ENCODE measurements around the gene EPHA8. TPM values are rescaled to one million over a fixed set of nuclear protein-coding genes. Genes with fewer than 3 reads are reported as not detected.

EPHA8 gene
- total RNA-seq, 2 experiments from 2014 or later: not detected

DNA sequence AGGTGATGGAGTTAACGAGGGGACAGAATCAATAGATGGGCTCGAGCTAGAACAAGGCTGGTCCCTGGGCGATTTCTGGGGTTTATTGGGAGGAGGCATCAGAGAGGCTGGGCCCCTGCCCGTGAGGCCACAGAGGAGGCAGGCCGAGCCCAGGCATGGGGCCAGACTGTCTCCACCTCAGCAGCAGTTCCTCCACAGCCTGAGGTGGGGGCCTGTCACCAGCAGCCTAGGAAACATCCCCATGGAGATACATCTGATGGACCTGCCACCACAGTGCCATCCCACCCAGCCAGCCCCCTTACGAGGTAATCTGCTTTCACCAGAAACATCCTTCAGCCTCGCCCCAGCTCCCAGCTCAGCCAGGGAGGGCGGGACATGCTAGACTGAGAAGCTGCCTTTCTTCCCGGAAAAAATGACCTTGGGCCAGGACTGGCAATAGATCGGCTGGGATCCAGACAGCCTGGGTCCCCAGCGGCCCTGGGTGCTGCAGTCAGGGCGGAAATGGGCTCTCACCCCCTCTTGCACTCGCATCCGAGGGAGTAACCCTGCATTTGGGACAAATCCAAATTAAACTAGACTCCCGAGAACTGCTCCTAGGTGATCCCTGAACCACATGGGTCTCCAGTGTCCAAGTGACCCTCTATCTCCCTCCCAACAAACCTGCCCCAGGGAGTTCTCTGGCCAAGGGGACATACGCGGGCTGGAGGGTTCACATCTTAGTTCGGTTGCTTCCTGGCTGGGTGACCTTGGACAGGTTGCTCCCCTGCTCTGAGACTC lies 10.0 kb upstream of the EPHA8 start:
- CTCF ChIA-PET: no interaction called here
- no peaks in the 10 kb centered on the region for H3K9me3 Mint-ChIP-seq (ENCODE audit: low read depth)
- POLR2A ChIA-PET: no interaction called here

DNA sequence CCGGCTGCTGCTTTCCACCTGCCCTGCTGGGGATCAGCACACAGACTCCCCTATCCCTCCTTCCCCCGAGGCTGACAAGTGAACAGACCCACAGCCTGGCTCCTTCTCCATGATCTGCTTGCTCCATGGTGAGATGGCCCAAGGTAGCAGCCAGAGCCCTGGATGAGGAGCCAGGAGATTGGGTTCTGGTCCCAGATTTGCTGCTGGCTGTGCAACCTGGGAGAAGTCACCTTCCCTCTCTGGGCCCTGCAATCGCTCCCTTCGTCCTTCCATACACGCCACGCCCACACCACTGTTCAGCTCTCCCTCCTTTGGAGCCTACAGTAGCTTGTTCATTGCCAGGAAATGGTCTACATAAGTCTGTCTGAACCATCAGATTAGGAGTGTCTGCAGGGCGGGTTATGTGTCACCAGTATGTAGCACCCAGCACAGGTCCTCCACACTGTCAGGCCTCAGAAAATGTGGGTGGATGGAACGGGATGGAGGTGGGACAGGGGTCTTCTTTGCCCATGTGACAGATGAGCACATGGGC lies 9.2 kb upstream of the EPHA8 start:
- ATAC-seq (no peak), DNase-seq (no peak)
- H3K4me1 Mint-ChIP-seq: no peaks in the 10 kb centered on the region
- CTCF ChIA-PET: no interaction called here
- intact Hi-C loops (cut with DNase I, micrococcal nuclease): no loop called here
- peaks cover 35% of the 10 kb centered on the region for H3K27me3 Mint-ChIP-seq
- no peaks in the 10 kb centered on the region for H3K9me3 Mint-ChIP-seq (ENCODE audit: low read depth)
- no peak overlapping the region for H3K27ac Mint-ChIP-seq
- POLR2A ChIA-PET: no interaction called here
- H3K36me3 Mint-ChIP-seq (ENCODE audit: low read depth): no peaks in the 10 kb centered on the region
- no peak overlapping the region for H3K4me3 Mint-ChIP-seq

More for the DNA sequence above, 10.0 kb upstream of the EPHA8 start:
- H3K27ac Mint-ChIP-seq: no peak overlapping the region
- DNase-seq (no peak), ATAC-seq (no peak)
- intact Hi-C loops (cut with DNase I, micrococcal nuclease): no loop called here
- no peaks in the 10 kb centered on the region for H3K36me3 Mint-ChIP-seq (ENCODE audit: low read depth)
- no peak overlapping the region for H3K4me3 Mint-ChIP-seq
- no peaks in the 10 kb centered on the region for H3K4me1 Mint-ChIP-seq
- peaks cover 35% of the 10 kb centered on the region for H3K27me3 Mint-ChIP-seq

DNA sequence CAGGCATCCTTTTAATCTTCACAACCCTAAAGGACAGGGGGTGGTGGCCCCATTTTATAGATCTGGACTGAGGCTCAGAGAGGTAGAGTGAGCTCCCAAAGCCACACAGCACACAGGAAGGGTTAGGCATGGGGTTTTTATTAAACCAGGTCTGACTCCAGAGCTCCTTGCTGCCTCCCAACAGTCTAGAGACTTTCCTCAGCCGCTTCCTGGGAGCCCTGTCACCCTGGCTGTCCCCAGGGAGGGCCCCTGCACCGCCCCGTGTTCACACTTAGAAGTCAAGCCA lies 8.0 kb upstream of the EPHA8 start:
- CTCF ChIA-PET: no interaction called here
- no peaks in the 10 kb centered on the region for H3K4me1 Mint-ChIP-seq
- H3K27me3 Mint-ChIP-seq: peaks cover 40% of the 10 kb centered on the region
- ATAC-seq (no peak), DNase-seq (no peak)
- H3K4me3 Mint-ChIP-seq: no peak overlapping the region
- H3K27ac Mint-ChIP-seq: no peak overlapping the region
- intact Hi-C loops (cut with DNase I, micrococcal nuclease): no loop called here
- H3K36me3 Mint-ChIP-seq (ENCODE audit: low read depth): no peaks in the 10 kb centered on the region
- POLR2A ChIA-PET: no interaction called here
- no peaks in the 10 kb centered on the region for H3K9me3 Mint-ChIP-seq (ENCODE audit: low read depth)

DNA sequence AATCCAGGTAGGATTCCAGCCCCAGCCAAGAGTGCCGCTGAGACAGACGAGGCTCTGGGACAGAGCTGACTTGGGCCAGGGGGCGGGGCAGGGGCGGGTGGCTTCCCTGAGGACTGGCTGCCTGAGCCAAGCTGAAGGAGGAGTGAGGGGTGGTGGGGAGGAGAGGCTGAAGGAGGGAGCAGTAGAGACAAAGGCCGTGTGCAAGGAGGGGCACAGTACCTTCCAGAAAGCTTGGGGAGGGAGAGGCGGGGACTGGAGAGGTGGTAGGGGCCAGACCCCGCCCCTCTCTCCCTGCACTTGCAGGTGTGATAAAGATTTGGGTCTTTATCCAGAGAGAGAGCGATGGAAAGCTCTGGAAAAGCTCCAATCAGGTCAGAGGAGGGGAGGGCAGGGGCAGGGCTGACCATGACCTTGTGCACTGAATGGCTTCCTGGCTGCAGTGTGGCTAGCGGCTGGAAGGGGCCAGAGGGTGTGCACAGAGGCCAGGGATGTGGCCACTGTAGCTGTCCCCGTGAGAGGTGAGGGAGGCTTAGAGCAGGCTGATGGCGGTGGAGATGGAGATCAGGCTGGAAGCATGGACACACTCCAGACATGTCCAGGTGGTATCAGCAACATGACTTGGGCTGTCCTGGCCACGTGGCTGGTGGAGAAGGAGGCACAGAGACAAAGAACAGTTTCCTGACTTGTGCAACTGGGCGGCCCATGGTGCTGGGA lies 6.7 kb upstream of the EPHA8 start:
- H3K27me3 Mint-ChIP-seq: peaks cover 49% of the 10 kb centered on the region
- POLR2A ChIA-PET: no interaction called here
- H3K36me3 Mint-ChIP-seq (ENCODE audit: low read depth): no peaks in the 10 kb centered on the region

DNA sequence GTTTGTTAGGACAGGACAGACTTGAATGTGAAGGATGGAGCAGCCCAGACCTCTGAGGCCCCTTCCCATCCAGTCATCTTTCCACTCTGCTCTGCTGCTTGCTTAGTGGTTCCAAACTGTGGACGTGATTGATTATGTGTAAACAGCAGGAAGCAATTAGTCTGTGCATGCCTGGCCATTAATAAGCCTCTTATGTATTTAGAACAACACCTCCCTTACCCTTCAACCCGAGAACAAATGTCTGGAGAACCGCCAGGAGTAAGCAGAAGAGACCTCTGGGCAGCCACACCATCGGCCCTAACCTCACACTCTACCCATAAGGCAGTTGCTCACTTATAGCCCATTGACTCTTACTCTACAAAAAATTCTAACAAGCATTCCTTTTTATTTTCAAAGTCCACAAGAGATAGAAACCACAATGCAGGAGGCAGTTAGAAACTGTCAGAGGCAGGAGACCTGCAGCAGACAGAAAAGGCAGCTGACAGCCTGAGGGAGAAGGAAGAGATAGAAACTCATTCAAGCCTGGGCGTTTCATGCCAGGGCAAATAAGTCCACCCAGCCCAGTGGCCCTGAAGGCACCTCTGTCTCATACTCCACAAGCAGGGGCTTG lies 5.8 kb upstream of the EPHA8 start:
- Mint-ChIP-seq H3K36me3 (ENCODE audit: low read depth) (no peaks in the 10 kb centered on the region), H3K4me1 (no peaks in the 10 kb centered on the region), H3K27me3 (peaks cover 56% of the 10 kb centered on the region), H3K27ac (no peak overlapping the region), H3K9me3 (ENCODE audit: low read depth) (no peaks in the 10 kb centered on the region), H3K4me3 (no peak overlapping the region)
- ATAC-seq (no peak), DNase-seq (no peak)
- CTCF ChIA-PET: no interaction called here
- intact Hi-C loops (cut with DNase I, micrococcal nuclease): no loop called here
- POLR2A ChIA-PET: no interaction called here

More for the DNA sequence above, 6.7 kb upstream of the EPHA8 start:
- CTCF ChIA-PET: no interaction called here
- intact Hi-C loops (cut with DNase I, micrococcal nuclease): no loop called here
- no peak for DNase-seq
- Mint-ChIP-seq H3K9me3 (ENCODE audit: low read depth) (no peaks in the 10 kb centered on the region), H3K27ac (no peak overlapping the region), H3K4me3 (no peak overlapping the region), H3K4me1 (no peaks in the 10 kb centered on the region)
- no peak for ATAC-seq

DNA sequence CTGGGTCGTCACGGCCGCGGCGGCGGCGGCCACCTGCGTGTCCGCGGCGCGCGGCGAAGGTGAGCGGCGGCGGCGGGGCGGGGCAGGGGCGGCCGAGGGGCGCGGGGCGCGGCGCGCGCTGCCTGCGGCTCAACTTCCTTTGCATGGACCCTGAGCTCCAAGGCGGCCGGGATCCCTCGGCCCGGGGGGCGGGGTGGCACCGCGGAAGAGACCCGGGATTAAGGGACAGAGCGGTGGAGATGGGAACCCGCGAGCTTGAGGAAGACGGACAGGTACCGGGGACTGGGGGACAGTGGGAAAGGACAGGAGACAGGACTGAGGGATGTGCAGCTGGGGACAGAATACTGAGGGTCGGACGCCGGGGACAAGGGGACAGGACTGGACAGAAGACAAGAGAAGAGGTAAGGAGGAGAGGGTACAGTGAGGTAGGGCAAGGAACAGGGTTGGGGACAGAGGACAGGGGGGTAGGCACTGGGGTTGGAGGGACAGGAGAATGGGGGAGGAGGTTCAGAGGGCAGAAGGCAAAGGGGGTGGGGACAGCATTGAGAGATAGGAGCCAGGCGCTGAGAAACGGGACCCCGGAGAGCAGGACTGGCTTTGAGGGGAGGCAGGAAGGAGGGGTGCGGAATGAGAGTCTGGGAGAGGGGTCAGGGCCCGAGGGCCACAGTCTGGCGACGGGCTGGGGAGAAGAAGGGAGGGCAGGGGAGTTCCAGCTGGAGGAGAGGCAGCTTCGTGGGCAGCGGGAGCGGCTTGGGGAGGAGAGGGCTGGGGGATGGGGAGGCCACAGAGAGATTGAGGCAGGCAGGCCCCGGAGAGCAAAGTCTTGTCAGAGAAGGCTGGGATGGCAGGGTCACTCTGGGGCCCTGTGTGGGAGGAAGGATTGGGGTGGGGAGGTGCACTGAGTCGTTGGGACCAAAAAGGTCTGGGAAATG lies 648 bp downstream of the EPHA8 start:
- Mint-ChIP-seq H3K4me1 (peaks cover 3% of the 10 kb centered on the region), H3K27ac (no peak overlapping the region), H3K9me3 (ENCODE audit: low read depth) (no peaks in the 10 kb centered on the region), H3K27me3 (peaks cover 46% of the 10 kb centered on the region), H3K36me3 (ENCODE audit: low read depth) (no peaks in the 10 kb centered on the region), H3K4me3 (no peak overlapping the region)
- DNase-seq (no peak), ATAC-seq (no peak)
- intact Hi-C loops (cut with DNase I, micrococcal nuclease): no loop called here
- CTCF ChIA-PET: no interaction called here
- POLR2A ChIA-PET: no interaction called here

DNA sequence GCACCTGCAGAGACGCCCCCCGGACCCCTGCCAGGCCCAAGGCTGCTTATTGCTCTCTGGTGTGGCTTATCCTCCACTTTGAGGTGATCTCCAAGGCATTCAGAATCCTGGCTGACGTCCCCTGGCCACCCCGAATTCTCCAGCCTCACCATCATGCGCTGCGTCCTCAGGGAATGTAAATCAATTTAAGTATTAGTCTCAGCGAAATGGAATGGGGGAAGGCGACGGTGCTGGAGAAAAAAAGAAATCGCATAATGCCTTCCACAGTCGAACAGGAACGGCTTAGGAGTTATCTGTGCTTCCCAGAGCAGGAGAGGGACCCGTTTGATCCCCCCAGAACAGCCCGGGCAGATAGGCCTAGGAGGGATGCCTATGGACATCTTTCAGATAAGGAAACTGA lies 2.9 kb downstream of the EPHA8 start:
- DNase-seq: no peak
- H3K4me3 Mint-ChIP-seq: no peak overlapping the region
- ATAC-seq: no peak
- ChIA-PET CTCF (no interaction called here), POLR2A (no interaction called here)
- H3K36me3 Mint-ChIP-seq (ENCODE audit: low read depth): no peaks in the 10 kb centered on the region
- no peak overlapping the region for H3K27ac Mint-ChIP-seq
- H3K9me3 Mint-ChIP-seq (ENCODE audit: low read depth): no peaks in the 10 kb centered on the region
- intact Hi-C loops (cut with DNase I, micrococcal nuclease): no loop called here
- peaks cover 3% of the 10 kb centered on the region for H3K4me1 Mint-ChIP-seq
- H3K27me3 Mint-ChIP-seq: peaks cover 32% of the 10 kb centered on the region

DNA sequence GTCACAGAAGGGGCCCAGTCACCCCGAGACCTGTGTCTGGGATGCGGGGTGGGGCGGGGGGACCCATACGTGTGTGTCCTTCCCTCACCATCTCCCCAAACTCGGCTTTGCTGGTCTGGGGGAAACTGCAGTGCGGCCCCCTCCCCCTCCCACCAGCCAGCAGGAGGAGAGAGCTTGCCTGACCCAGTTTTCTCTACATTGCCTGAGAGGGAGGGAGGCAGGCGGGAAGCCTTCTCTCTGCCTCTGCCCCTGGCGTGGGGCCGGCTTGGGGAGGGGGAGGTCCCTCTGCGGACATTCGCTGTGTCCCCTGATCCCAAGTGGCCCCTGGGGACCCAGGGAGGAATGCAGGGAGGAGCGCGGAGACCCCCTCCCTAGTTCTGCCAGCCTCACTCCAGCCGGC lies 3.9 kb downstream of the EPHA8 start:
- H3K36me3 Mint-ChIP-seq (ENCODE audit: low read depth): no peaks in the 10 kb centered on the region
- H3K4me1 Mint-ChIP-seq: peaks cover 3% of the 10 kb centered on the region
- ChIA-PET POLR2A (no interaction called here), CTCF (no interaction called here)
- H3K27ac Mint-ChIP-seq: no peak overlapping the region
- H3K9me3 Mint-ChIP-seq (ENCODE audit: low read depth): no peaks in the 10 kb centered on the region
- DNase-seq: no peak
- intact Hi-C loops (cut with DNase I, micrococcal nuclease): no loop called here
- no peak overlapping the region for H3K4me3 Mint-ChIP-seq
- peaks cover 23% of the 10 kb centered on the region for H3K27me3 Mint-ChIP-seq
- ATAC-seq: no peak

DNA sequence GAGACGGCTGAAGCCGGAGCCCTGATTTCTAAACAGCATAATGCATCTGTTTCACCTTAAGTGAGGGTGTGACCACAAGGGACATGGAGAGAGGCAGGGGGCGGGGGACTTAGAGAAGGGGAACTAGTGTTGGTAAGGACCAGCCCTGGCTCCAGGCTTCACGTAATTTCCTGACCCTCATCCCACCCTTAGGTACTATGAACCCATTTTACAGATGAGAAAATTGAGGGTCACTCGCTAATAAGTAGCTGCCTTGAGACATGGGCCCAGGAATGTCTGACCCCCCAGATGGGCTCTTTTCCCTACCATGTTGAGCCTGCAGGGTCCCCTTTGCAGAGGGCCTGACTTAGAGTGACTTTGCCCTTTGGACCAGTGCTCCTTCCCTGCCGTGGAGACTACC lies 4.7 kb downstream of the EPHA8 start:
- no peak overlapping the region for H3K4me3 Mint-ChIP-seq
- no peaks in the 10 kb centered on the region for H3K36me3 Mint-ChIP-seq (ENCODE audit: low read depth)
- no peak for ATAC-seq
- CTCF ChIA-PET: no interaction called here
- H3K27ac Mint-ChIP-seq: no peak overlapping the region
- peaks cover 3% of the 10 kb centered on the region for H3K4me1 Mint-ChIP-seq
- DNase-seq: no peak
- POLR2A ChIA-PET: no interaction called here
- intact Hi-C loops (cut with DNase I, micrococcal nuclease): no loop called here
- no peaks in the 10 kb centered on the region for H3K9me3 Mint-ChIP-seq (ENCODE audit: low read depth)
- H3K27me3 Mint-ChIP-seq: peaks cover 18% of the 10 kb centered on the region

DNA sequence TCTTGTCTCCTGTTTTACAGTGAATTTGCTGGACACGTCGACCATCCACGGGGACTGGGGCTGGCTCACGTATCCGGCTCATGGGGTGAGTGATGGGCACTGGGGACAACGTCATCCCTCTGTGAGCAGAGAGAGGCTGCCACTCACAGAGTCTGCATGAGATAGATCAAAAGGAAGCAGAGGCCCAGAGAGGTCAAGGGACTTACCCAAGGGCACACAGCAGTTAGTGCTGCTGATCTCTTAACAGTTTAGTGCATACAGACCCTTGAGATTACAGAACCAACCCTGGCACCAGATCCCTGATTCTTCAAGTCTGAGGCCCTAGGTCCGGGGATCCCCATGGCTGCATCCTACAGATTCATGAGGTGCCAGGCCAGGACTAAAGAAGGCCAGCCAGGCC lies 6.0 kb downstream of the EPHA8 start:
- no peak overlapping the region for H3K4me3 Mint-ChIP-seq
- CTCF ChIA-PET: no interaction called here
- no peaks in the 10 kb centered on the region for H3K4me1 Mint-ChIP-seq
- no peaks in the 10 kb centered on the region for H3K36me3 Mint-ChIP-seq (ENCODE audit: low read depth)
- H3K27me3 Mint-ChIP-seq: peaks cover 12% of the 10 kb centered on the region
- H3K9me3 Mint-ChIP-seq (ENCODE audit: low read depth): no peaks in the 10 kb centered on the region
- intact Hi-C loops (cut with DNase I, micrococcal nuclease): no loop called here
- no peak for DNase-seq
- ATAC-seq: no peak
- H3K27ac Mint-ChIP-seq: no peak overlapping the region
- POLR2A ChIA-PET: no interaction called here

DNA sequence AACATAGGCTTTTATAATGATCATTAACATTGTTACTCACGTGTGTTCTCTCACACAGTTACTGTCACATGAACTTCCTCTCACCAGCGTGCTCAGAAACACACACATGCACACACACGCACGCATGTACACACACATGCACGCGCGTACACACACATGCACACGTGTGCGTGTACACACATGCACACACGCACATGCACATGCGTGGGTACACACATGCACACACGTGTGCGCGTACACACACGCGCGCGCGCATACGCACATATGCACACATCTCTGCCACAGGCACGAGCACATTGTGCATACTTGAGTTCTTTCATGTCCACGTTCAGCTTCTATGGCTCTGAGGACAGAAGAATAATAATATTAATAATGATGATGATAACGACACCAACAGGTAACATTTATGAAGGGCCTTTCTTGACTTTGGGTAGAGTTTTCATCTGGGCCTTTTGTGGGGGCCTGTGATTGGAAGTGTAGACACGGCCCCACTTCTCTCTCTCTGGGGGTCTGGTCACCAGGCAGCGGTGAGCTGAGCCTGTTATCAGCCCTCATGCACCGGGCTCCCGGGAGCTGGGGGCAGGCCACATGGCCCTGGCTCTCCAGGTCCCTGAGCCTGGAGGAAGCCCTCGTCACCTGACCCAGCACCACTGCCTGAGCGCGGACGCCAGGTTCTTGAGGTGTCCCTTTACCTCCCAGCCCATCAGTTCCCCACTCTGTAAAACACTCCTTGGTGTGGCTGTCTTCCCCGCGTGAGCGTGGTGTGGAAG lies 7.0 kb downstream of the EPHA8 start:
- intact Hi-C loops (cut with DNase I, micrococcal nuclease): no loop called here
- Mint-ChIP-seq H3K9me3 (ENCODE audit: low read depth) (no peaks in the 10 kb centered on the region), H3K27me3 (peaks cover 5% of the 10 kb centered on the region), H3K4me1 (no peaks in the 10 kb centered on the region), H3K4me3 (no peak overlapping the region), H3K27ac (no peak overlapping the region), H3K36me3 (ENCODE audit: low read depth) (no peaks in the 10 kb centered on the region)
- no peak for DNase-seq
- no peak for ATAC-seq
- POLR2A ChIA-PET: interaction anchor here (0.7 kb wide), 1 partner anchor 212 kb away, joined by 5 read pairs; no protein-coding TSS in a partner anchor
- CTCF ChIA-PET: no interaction called here
